Stimulated activated CD8-positive, alpha-beta memory T cell treated with anti-CD3 and anti-CD28 coated beads, Interleukin-2, amount 100 ng/mL, for 1 hour (primary cell): ENCODE results near the gene BPNT1.
"Not testable (repeated sequence)": the region's sequence is repeated elsewhere in the genome, so short reads cannot be mapped to it uniquely, and the experiment has no call there.

ENCODE experiments used
- DNase-seq, 2 donors: peaks; one replicate each; pipeline ENCODE4 v3.0.0-alpha.2; 2020; ENCODE audit warnings: low read depth in 2 of 2

Gene BPNT1, protein sequence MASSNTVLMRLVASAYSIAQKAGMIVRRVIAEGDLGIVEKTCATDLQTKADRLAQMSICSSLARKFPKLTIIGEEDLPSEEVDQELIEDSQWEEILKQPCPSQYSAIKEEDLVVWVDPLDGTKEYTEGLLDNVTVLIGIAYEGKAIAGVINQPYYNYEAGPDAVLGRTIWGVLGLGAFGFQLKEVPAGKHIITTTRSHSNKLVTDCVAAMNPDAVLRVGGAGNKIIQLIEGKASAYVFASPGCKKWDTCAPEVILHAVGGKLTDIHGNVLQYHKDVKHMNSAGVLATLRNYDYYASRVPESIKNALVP

DNA sequence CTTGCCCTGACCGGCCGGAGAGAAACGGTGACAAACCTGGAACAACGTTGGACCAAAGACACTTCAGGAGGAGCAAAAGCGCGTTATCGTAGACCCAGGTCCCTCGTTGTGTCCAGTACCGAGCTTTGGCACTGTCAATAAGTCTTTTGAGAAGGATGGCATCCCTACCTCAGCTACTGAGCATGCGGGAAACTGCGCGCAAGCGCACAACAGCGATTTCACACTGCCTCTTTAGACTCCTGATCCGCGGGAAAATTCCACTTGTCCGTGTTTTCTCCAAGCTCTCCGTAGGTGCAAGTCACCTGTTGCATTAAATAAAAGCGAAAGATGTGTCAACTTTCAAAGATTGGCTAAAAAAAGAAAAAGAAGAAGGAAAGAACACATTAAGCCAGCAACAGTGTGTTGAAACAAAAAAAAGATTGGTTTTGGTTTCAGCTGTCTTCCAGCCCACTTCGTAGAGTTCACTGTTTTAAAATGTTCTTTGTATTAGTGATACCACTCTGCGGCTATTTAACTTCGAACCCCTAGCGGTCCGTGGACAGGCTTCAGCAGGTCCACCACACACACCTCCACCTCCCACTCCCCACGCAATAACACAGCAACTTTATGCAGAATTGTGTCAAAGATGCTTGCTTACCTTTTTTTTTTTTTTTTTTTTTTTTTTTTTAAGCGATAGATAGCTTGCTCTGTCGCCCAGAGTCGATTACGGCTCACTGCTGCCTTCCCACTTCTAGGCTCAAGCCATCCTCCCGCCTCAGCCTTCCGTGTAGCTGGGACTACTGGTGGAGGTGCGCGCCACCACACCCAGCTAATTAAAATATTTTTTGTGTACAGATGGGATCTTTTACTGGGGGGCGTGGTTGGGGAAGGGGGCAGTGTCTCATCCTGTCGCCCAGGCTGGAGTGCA is at the start of gene BPNT1:
Gene BPNT1, minus strand, starts transcription at position 139 of the 907 bp plus-strand sequence. CDS start 9,942 bp downstream, outside the sequence.
- DNase-seq, result peak; percentile 95 to 96

DNA sequence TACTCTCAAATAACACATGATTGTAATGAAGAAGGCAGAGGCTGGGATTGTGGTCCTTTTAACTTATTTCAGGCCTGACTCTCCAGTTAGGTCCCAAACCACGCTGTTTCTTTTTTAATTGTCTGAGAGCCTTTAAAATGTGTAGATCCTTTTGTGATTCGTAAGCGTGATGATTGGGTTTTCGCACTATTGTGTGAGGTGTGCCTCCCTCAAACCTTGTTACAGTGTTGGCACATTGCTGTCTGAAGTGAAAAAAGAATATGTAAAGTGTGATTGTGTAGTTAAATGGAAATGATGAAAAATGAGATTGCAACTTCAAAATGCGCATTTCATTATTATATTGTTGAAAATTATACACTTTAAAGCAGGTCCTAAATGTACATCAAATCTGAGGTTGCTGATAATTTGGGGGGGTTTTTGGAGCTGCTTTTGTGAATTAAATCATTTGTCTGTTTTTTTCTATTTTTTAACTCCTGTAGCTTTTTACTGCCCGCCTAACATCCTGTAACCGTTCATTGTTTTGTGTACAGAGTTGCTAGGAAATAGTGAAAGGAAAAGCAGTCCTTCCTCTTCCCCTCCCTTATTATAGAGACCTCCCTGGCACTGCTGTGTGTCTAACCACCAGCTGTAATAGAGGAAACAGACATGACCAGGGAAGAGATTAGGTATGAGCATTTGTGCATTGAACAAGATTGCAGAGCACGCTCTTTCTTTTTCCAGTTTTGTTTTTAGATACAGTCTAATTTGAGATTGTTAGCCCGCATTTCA is 47.6 kb upstream of the BPNT1 start:
- DNase-seq, result no peak

DNA sequence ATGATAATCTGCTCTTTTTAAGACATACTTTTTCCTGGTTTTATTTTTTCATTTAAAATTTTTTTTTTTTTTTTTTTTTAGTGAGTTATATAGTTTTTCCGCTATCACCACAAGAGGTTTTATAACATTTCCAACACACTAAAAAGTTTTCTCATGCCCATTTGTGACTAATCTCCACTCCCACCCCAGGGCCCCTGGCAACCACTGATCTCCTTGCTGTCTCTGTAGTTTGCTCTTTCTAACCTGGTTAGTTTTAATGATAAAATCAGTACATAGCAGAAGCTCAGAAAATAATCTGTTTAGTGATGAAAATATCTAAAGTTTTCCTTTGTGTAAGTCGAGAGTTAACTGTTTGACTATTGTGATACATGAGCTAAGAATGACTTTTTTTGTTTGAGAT is 46.2 kb upstream of the BPNT1 start:
- DNase-seq, result no peak

DNA sequence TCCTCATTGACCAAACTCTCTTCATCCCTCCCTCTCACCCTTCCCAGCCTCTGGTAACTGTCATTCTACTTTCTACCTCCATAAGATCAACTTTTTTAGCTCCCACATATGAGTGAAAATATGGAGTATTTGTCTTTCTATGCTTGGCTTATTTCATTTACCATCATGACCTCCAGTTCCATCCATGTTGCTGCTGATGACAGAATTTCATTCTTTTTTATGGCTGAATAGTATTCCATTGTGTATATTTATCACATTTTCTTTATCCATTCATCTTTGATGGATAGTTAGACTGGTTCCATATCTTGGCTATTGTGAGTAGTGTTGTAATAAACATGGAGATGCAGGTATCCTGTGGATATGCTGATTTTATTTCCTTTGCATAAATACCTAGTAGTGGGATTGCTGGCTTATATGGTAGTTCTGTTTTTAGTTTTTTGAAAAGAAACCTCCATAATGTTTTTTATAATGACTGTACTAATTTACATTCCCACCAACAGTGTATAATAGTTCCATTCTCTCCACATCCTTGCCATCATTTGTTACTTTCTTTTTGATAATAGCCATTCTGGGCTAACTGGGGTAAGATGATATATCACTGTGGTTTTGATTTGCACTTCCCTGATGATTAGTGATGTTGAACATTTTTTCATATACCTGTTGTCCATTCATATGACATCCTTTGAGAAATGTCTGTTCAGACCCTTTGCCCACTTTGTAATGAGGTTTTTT is 40.1 kb upstream of the BPNT1 start:
- no peak for DNase-seq

DNA sequence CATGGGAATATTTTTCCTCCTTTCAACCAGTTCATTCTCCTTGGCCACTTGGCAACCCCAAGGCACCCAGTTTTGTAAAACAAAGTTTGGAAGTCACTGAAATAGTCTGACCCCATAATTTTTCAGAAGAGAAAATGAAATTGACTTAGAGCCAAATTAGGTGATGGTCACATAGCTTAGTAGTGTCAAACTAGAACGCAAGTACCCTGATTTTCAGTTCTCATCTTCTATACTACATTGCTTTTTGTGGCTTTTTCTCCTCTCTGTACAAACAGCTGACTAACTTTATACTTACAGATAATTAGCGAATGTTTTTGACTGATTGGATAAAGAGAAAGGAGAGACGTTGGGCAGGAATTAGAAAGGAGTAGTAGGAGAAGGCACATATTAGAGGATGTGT is 37.5 kb upstream of the BPNT1 start:
- no peak for DNase-seq

DNA sequence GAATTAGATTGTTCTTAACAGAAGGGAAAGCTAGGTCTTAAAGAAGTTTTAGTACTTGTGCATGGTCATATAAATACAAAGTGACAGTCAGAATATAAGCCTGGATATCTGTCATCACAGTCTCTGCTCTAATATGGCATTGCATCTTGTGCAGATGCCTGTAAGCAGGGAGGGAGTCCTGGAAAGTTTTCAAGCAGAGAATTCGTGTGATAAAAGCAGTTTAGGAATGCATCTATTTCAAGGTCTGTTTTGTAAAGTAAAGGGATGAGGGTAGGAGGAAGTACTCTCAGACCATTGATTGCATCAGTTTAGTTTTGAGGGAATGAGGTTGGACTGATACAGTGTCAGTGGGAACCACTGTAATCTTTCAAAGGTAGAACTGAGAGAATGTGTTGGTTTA is 35.0 kb upstream of the BPNT1 start:
- no peak for DNase-seq

DNA sequence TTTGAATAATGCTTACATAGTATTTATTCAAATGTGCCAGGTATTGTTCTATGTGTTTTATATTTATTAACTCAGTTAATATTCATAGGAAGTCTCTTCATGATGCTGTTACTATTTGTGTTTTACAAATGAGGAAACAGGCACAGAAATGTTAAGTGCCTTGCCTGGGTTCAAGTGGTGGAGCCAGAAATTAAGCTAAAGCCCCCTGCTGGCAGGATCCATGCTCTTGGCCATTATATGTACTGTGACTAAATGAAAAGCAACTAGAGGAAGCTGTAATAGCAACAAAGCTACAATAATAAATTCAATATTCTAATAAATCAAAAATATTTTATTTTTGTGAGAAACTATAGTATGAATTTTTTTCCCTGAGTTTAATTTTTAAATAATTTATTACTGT is 34.3 kb upstream of the BPNT1 start:
- no peak for DNase-seq

DNA sequence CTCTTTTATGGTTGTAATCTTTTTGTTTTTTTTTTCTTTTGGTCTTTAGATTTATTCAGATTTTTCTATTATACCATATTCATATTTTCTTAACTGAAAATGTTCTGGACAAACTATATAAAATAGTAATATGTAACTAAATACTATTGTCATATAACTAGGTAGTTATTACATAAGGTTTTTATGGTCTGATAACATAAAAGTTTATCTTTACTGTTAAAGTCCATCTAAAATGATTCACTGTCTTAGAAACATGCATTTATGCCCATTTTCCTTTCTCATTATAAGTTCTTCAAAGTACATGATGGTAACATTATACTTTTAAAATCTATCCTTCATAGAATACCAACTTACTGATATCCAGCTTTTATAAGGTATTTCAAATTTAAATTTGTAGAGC is 33.5 kb upstream of the BPNT1 start:
- DNase-seq, result no peak

DNA sequence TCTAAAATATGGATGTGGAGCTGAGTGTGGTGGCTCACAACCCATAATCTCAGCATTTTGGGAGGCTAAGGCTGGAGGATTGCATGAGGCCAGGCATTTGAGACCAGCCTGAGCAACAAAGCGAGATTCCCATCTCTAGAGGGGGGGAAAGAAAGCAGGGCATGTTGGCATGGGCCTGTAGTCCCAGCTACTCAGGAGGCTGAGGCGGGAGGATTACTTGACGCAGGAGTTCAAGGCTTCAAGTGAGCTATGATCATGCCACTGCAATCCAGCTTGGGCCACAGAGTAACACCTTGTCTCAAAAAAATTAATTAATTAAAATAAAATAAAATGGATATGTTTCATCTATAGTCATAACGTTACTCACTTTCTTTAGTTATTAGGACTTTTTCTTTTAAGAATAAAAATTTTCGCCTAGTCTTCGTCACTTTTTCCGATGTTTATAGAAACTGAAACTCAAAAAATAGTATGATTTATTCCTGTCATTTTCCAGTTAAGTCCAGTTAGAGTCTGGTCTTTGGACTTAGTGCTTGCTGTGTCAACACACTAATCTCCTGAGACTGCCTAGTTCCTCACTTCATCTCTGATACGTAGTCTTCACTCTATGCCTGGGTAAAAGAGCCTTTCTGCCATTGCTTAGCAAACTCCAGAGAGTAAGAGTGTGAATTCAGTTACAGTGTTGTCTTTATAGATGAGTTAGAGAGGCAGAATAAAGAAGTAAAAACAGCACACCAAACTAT is 32.4 kb upstream of the BPNT1 start:
- DNase-seq, result no peak

DNA sequence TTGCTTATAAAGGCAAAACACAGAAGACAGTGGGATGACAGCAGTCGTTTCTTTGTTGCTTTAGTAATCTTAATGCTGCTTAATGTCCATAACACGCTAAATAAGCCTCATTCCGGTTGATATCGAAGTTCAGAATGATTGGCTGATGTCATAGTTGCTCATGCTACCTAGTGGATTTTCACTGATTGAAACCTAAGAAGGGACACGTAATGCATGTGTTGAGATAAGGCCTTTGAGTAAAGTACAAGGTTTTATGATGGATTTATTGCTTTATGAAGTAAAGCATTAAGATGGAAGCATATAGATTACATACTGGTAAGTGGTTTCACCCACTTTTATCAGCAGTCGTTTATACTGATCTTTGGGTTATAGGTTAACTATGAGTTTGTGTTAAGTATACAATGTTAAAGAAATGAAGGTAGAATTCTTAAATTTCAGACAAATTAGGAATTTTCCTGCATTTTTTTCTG is 29.5 kb upstream of the BPNT1 start:
- no peak for DNase-seq

DNA sequence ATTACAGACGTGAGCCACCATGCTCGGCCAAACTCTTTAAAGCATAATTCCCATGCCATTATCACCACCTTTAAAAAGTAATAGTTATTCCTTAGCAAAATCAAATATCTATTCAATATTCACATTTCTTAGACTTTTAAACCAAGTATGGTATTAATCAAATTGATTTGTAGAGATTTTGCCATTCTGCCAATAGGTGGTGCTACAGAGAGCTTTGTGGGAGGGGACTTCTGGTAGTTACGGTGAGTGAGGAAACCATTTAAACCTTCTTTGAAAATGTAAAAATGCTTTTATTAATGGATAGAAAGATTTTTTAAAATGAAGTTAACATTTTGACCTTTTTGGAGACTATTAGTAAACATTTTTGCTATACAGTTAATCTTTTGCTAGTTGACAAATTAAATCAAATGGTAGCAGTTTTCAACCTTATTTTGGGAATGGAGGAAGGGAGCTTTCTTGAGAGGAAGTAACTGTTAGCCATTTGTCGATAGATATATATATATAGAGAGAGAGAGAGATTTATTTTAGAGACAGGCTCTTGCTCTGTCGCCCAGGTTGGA is 23.6 kb upstream of the BPNT1 start:
- DNase-seq, result no peak

DNA sequence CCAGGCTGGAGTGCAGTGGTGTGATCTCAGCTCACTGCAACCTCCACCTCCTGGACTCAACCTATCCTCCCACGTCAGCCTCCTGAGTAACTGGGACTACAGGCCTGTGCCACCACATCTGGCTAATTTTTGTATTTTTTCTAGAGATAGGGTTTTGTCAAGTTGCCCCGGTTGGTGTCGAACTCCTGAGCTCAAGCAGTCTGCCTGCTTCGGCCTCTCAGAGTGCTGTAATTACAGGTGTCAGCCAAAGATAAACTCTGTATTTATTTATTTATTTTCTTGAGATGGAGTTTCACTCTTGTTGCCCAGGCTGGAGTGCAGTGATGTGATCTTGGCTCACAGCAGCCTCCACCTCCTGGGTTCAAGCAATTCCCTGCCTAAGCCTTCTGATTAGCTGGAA is 23.0 kb upstream of the BPNT1 start:
- DNase-seq, result not testable (repeated sequence)

DNA sequence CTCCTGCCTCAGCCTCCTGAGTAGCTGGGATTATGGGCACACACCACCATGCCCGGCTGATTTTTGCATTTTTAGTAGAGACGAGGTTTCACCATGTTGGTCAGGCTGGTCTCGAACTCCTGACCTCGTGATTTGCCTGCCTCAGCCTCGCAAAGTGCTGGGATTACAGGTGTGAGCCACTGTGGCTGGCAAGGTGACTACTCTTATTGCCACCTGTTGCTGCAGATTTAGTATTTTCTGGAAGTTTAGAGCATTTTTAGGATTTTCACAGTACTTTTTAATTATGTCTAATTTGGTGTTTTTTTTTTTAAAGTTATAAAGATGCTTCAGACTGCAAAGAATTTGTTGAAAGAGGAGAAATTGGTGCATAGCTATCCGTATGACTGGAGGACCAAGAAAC is 20.9 kb upstream of the BPNT1 start:
- not testable (repeated sequence) for DNase-seq

DNA sequence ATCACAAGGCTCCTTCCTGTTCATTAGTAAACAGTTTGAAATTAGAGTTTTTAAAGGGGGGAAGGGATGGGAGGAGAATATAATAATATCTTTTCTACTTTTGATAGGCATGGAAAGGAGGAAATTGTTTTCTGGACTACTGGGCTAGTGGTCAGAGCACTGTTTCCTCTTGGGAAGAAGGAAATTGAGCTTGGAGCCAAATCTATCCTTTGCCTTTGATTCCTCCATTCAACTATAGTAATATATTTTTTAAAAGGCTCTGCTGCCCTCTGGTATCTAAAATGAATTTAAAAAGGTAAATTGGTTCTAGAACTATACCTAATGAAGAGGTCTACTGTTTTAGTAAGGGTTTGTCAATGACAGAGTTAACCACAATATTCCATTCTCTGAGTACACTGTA is 10.2 kb upstream of the BPNT1 start:
- no peak for DNase-seq

DNA sequence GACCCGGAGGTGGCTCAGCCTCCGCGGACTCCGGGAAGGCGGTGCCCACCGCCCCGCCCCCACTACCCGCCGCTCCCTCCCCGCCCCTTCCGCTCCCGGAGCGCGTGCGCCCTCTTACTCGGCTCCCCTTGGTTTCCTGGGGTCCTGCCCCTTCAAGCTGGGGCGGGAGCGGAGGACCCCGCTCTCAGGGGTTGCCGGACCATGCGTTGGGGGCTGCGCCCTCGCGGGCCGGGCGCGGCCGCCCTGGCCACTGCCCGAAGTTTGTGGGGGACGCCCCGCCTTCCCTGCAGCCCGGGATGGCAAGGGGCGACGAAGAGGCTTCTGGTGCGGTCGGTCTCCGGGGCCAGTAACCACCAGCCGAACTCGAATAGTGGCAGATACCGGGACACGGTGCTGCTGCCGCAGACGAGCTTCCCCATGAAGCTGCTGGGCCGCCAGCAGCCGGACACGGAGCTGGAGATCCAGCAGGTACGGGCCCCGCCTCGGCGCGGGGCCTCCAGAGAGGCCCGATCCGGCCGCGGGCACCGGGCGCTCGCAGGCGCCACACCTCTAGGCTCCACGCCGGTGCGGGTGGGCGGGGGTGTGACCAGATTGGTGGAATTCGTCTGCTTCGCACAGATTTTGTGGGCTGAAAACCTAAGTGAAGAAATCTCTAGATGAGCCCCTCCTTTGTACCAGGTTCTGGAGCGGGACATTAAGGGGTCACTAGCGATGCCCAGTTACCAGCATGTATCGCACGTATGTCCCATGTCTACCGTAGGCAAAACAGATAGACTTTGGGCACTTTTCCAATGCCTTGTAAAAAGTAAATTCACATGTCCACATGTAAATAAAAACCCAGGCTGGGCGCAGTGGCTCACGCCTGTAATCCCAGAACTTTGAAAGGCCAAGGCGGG is 4.7 kb upstream of the BPNT1 start, which contains the start of gene IARS2:
Gene IARS2, plus strand, starts transcription at position 117 of the 896 bp plus-strand sequence. Its CDS starts 85 bp downstream, at position 202.
- DNase-seq, result peak; percentile 84 to 90

DNA sequence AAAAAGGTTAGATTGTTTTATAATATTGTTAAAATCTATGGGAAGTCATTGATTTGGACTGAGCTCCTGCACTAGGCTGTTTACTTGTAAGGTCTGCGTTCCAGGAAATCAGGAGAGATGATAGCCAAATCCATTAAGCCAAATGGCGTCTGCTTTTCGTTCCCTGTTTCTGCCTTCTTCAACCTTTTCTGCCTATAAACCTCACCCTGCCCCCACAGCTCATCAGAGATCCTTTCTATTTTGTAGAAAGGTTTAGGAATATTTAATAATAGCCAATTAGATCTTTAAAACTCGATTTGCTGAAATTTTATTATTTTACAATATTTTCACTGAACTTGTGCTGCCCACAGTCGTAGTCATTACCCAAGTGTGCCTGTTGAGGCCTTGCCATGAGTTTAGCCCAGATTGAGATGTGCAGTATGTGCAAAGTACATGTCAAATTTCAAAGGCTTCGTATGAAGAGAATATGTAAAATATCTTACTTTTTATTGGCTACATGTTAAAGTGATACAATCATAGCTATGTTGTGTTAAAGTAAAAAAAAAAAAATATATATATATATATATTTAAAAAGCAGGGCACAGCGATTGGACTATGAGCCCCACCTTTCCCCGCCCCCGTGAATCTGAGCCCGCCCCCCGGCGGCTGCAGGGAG is 3.9 kb upstream of the BPNT1 start:
- no peak for DNase-seq

DNA sequence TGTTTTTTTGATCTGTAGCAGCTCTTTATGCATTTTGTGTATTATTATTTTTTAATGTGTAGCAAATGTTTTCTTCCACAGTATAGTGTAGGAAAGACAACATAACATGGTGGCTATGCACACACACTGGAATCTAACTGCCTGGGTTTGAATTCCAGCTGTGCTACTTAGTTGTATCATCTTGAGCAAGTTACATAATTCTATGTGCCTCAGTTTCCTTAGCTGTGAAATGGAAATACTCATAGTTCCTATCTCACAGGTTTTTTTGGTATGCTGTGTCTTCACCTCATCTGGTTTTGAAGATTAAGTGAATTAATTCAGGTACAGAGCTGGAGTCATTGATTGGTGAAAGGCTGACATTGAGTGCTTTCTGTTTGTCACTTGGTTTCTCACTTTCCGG is 3.1 kb upstream of the BPNT1 start:
- no peak for DNase-seq

DNA sequence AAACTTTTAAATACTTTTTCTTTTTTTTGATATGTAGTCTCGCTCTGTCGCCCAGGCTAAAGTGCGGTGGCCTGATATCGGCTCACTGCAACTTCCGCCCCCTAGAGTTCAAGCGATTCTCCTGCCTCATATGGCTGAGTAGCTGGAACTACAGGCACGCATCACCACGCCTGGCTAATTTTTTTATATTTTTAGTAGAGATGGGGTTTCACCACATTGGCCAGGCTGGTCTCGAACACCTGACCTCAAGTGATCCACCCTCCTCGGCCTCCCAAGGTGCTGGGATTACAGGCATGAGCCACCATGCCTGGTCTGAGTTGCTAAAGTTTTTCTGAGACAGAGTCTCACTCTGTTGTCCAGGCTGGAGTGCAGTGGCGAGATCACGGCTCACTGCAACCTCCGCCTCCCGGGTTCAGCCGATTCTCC is 3.3 kb downstream of the BPNT1 start:
- not testable (repeated sequence) for DNase-seq

DNA sequence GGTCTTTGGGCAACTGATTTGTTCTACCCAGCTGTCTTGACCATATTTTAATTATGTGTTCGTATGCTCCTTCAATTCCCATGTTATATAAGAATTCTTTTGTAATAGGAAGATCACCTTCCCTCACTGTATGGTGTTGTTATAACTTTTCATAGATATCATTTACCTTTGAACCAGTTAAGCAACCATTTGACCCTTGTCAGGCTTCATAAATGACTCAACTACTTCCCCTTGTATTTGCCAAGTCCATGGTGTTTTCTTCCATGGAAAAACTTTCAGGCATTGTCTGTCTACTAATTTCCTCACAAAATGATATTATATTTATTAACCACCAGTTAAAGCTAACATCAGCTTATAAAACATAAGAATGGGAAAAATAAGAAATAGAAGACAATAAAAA is 5.1 kb downstream of the BPNT1 start:
- DNase-seq, result no peak
